ENCODE results near the gene TRIM54. TPM values are rescaled to one million over a fixed set of nuclear protein-coding genes. Genes with fewer than 3 reads are reported as not detected.

TRIM54 gene, protein sequence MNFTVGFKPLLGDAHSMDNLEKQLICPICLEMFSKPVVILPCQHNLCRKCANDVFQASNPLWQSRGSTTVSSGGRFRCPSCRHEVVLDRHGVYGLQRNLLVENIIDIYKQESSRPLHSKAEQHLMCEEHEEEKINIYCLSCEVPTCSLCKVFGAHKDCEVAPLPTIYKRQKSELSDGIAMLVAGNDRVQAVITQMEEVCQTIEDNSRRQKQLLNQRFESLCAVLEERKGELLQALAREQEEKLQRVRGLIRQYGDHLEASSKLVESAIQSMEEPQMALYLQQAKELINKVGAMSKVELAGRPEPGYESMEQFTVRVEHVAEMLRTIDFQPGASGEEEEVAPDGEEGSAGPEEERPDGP
- not detected for total RNA-seq

DNA sequence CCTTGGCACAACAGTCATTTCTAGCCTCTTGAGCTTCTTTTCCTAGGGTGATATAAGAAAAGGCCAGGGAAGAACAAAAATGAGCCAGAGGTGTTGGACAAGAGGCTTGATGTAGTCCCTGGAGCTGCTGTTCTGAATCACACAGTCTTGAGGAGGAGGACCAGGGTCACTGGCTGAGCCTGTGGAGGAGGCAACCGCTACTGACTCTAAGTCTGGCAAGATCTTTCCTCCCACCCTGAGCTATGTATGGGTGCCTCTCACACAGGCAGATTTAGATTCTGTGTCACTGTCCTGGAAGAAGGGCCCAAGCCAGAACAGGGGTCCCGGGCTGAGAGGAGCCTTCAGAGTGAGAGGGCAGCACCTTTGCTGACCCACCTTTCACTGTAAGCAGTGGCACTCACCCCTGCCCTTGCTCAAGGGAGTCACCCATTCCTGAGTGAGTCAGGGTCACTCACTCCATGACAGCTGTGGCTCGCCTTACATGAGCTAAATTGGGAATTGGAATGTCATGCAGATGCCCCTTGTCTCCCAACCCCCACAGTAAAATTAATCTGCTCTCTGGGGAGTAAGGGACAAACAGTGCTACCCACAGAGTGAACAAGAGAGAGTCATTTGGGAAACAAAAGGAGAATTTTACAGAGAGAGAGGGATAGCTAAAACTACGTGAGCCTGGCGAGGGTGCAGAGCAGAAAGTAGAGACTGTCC, at the start of gene TRIM54:
Gene TRIM54 (plus strand): TSS at position 575 of the 705 bp plus-strand sequence. CDS start 303 bp downstream, outside the sequence.
- whole genome bisulfite sequencing, 2 donors = 52 to 57% methylated on average over 5 of the region's 5 CpGs
- DNase-seq (ENCODE audit: low spot score in 2 of 2) = no peak
- no peak within 1 kb of the TSS for H3K4me3 ChIP-seq (ENCODE audit: low read depth, poor library complexity, severe bottlenecking)
- intact Hi-C loops (cut with DNase I; ENCODE audit: low total_unique reads) = loop anchor here (5.0 kb wide), 1 partner anchor 180 kb away; no protein-coding TSS in a partner anchor
- TF ChIP-seq, protein P1, sequence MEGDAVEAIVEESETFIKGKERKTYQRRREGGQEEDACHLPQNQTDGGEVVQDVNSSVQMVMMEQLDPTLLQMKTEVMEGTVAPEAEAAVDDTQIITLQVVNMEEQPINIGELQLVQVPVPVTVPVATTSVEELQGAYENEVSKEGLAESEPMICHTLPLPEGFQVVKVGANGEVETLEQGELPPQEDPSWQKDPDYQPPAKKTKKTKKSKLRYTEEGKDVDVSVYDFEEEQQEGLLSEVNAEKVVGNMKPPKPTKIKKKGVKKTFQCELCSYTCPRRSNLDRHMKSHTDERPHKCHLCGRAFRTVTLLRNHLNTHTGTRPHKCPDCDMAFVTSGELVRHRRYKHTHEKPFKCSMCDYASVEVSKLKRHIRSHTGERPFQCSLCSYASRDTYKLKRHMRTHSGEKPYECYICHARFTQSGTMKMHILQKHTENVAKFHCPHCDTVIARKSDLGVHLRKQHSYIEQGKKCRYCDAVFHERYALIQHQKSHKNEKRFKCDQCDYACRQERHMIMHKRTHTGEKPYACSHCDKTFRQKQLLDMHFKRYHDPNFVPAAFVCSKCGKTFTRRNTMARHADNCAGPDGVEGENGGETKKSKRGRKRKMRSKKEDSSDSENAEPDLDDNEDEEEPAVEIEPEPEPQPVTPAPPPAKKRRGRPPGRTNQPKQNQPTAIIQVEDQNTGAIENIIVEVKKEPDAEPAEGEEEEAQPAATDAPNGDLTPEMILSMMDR (IDR thresholded peaks at IDR 0.05) = no peak
- TF ChIP-seq POLR2A (IDR thresholded peaks at IDR 0.05) = no peak

DNA sequence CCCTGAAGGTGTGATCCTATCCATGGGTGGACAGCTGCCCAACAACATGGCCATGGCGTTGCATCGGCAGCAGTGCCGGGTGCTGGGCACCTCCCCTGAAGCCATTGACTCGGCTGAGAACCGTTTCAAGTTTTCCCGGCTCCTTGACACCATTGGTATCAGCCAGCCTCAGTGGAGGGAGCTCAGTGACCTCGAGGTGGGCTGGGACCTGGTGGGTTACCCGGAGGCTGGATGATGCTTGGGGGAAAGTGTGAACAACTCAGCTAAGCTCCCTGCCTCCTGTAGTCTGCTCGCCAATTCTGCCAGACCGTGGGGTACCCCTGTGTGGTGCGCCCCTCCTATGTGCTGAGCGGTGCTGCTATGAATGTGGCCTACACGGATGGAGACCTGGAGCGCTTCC, 48.9 kb upstream of the TRIM54 start:
- intact Hi-C loops (cut with DNase I; ENCODE audit: low total_unique reads) = no loop called here
- H3K4me3 ChIP-seq (ENCODE audit: low read depth, poor library complexity, severe bottlenecking) = no peak overlapping the region
- no peak for TF ChIP-seq POLR2A (IDR thresholded peaks at IDR 0.05)
- TF ChIP-seq, protein P1 (IDR thresholded peaks at IDR 0.05) = no peak
- 96% methylated on average over 13 to 14 of the region's 14 CpGs for WGBS, 2 donors
- no peak for DNase-seq (ENCODE audit: low spot score in 2 of 2)

DNA sequence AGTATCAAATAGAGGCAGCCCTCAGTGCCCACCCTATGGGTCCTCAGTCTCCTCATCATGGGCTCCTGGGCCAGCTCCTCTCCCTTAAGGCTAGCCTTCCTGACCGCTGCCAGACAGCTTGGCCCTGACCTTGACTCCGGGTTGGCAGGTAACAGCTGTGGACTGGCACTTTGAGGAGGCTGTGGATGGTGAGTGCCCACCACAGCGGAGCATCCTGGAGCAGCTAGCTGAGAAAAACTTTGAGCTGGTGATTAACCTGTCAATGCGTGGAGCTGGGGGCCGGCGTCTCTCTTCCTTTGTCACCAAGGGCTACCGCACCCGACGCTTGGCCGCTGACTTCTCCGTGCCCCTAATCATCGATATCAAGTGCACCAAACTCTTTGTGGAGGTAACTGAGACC, 46.1 kb upstream of the TRIM54 start:
- H3K4me3 ChIP-seq (ENCODE audit: low read depth, poor library complexity, severe bottlenecking) = no peak overlapping the region

DNA sequence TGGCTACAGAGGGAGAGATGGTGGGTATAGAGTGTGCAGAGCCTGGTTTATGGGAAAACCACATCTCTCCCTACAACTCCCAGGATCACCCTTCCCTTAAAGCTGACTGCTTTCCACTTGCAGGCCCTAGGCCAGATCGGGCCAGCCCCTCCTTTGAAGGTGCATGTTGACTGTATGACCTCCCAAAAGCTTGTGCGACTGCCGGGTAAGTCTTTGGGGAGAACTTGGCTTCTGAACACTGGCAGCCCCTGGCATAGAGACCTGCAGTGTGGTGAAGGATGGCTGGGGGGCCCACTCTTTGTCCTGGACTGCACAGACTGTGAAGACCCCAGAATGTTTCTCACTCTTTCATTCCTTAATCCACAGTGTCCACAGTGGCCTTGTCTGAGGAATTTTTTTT, 45.6 kb upstream of the TRIM54 start:
- DNase-seq (ENCODE audit: low spot score in 2 of 2) = no peak
- intact Hi-C loops (cut with DNase I; ENCODE audit: low total_unique reads) = no loop called here
- 88 to 92% methylated on average over 3 of the region's 3 CpGs for WGBS, 2 donors
- no peak for TF ChIP-seq POLR2A (IDR thresholded peaks at IDR 0.05)
- TF ChIP-seq, protein P1 (IDR thresholded peaks at IDR 0.05) = no peak
- no peak overlapping the region for H3K4me3 ChIP-seq (ENCODE audit: low read depth, poor library complexity, severe bottlenecking)

More for the DNA sequence above, 46.1 kb upstream of the TRIM54 start:
- DNase-seq (ENCODE audit: low spot score in 2 of 2) = no peak
- WGBS, 2 donors = 95 to 96% methylated on average over 11 to 12 of the region's 12 CpGs
- intact Hi-C loops (cut with DNase I; ENCODE audit: low total_unique reads) = no loop called here
- TF ChIP-seq POLR2A (IDR thresholded peaks at IDR 0.05) = no peak
- TF ChIP-seq, protein P1 (IDR thresholded peaks at IDR 0.05) = no peak

DNA sequence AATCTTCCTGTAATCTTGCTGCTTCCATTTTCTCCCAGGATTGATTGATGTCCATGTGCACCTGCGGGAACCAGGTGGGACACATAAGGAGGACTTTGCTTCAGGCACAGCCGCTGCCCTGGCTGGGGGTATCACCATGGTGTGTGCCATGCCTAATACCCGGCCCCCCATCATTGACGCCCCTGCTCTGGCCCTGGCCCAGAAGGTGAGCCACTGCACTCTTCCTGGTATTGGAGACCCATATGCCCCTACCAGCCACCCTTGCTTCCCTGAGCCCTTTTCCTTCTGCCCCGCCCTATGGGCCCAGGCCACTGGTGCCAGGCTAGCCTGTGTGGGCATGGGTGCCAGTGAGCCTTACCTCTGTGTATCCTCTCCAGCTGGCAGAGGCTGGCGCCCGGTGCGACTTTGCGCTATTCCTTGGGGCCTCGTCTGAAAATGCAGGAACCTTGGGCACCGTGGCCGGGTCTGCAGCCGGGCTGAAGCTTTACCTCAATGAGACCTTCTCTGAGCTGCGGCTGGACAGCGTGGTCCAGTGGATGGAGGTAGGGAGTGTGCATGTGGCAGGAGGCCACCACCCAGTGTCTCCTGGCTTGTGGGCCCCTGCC, 44.8 kb upstream of the TRIM54 start:
- TF ChIP-seq, protein P1 (IDR thresholded peaks at IDR 0.05) = no peak
- no peak for TF ChIP-seq POLR2A (IDR thresholded peaks at IDR 0.05)
- WGBS, 2 donors = 91 to 97% methylated on average over 14 to 15 of the region's 15 CpGs
- intact Hi-C loops (cut with DNase I; ENCODE audit: low total_unique reads) = no loop called here
- no peak for DNase-seq (ENCODE audit: low spot score in 2 of 2)
- no peak overlapping the region for H3K4me3 ChIP-seq (ENCODE audit: low read depth, poor library complexity, severe bottlenecking)

Measured in lower leg skin (tissue), 4 donors.